ENCODE measurements around the gene VWA1.

GRCh38 chr1:1390675-1391074 is 44.8 kb upstream of the VWA1 start:
- TF ChIP-seq MAFK (IDR thresholded peaks at IDR 0.05; ENCODE audit: low read depth, low read length): no peak
- TF ChIP-seq CTCF (conservative IDR thresholded peaks at IDR 0.05; ENCODE audit: low read depth, low read length): no peak
- no peak for TF ChIP-seq BHLHE40 (IDR thresholded peaks at IDR 0.05; ENCODE audit: low read depth, low read length)
- no peak for TF ChIP-seq POLR2A (IDR thresholded peaks at IDR 0.05; ENCODE audit: low read depth, low read length)
- TF ChIP-seq MXI1 (IDR thresholded peaks at IDR 0.05; ENCODE audit: borderline replicate concordance, low read depth, low read length): no peak
- no peak for TF ChIP-seq SMC3 (IDR thresholded peaks at IDR 0.05; ENCODE audit: low read depth, low read length)
- TF ChIP-seq USF2 (IDR thresholded peaks at IDR 0.05; ENCODE audit: low read depth, low read length): no peak
- TF ChIP-seq RAD21 (IDR thresholded peaks at IDR 0.05; ENCODE audit: low read length): no peak
- no peak for TF ChIP-seq MAZ (IDR thresholded peaks at IDR 0.05; ENCODE audit: borderline replicate concordance, low read depth, low read length)
- TF ChIP-seq CEBPB (IDR thresholded peaks at IDR 0.05; ENCODE audit: low read depth, low read length): no peak
- no peak for TF ChIP-seq NFE2L2 (IDR thresholded peaks at IDR 0.05; ENCODE audit: low read depth, low read length)
- TF ChIP-seq RFX5 (IDR thresholded peaks at IDR 0.05; ENCODE audit: low read depth, low read length): no peak

Measured in IMR-90 (cell line).